Keratinocyte (primary cell): Measurements from ENCODE around the gene SMYD3.

ENCODE experiments used
- CTCF ChIP-seq, 3 experiments: IDR thresholded peaks in 1 of 3; conservative IDR thresholded peaks in 1 of 3; optimal IDR thresholded peaks in 1 of 3; 2 replicates in 2 of 3; 3 replicates in 1 of 3; pipeline versions ENCODE3 to v1.5.1; 2011; ENCODE audit warnings: low read length in 3 of 3, mild to moderate bottlenecking in 3 of 3, moderate library complexity in 2 of 3, control low read depth in 1 of 3, inconsistent platforms in 1 of 3; ENCODE audit not compliant: insufficient read depth in 2 of 3; ENCODE audit errors: extremely low read depth in 1 of 3
- EZH2 ChIP-seq: IDR thresholded peaks from one replicate; pipeline ENCODE4 v1.6.1; 2012; ENCODE audit warnings: inconsistent platforms, mild to moderate bottlenecking, low read length, moderate library complexity

DNA sequence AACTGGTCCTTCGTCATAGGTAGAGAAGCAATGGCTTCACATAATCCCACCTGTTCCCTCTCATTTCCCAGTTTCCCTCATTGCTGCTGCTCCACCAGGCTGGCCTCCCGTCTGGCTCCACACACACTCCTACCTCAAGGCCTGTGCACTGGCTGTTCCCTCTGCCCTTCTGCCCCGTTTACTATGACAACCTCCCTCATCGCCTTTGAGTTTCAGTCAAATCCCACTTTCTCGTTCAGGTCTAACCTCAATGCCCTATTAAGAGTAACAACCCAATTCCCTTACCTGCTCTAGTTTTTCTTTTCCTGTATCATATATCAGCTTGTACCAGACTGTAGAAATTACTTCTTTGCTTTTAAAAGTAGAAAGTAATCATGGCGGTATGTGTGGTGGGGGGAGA is 589.7 kb downstream of the SMYD3 start:
- TF ChIP-seq CTCF (optimal IDR thresholded peaks at IDR 0.05 in 1 of 3, IDR thresholded peaks at IDR 0.05 in 1 of 3, conservative IDR thresholded peaks at IDR 0.05 in 1 of 3; ENCODE audit: extremely low read depth in 1 of 3, insufficient read depth in 2 of 3, low read length in 3 of 3) = no peak
- no peak for TF ChIP-seq EZH2
